HCT116 (cell line): Measurements from ENCODE around the gene EHD1. TPM values are rescaled to one million over a fixed set of nuclear protein-coding genes. Genes with fewer than 3 reads are reported as not detected.

Source experiments
- ATAC-seq: fragments of 200-7000 bp; cut with Tn5 transposase; 2 replicates; pipeline ENCODE4 v1.9.1; 2020; ENCODE audit warnings: mild to moderate bottlenecking, moderate library complexity
- BruUV-seq: library from RNA; stranded (reverse); fragments of 400-500 nt; replicated peaks from 2 replicates; lab custom pipeline; 2021; lab: Mats Ljungman, UMichigan
- CTCF ChIA-PET: fragments of 300-600 bp; sonication (Branson Sonifier 250); formaldehyde crosslinking; loops from one replicate; lab custom pipeline; 2021; ENCODE audit warnings: antibody characterized with exemption; lab: Charles Lee
- POLR2A ChIA-PET: fragments of 300-600, 350-600 bp; sonication (Branson Sonifier 250); formaldehyde crosslinking; loops from one replicate; lab custom pipeline; 2021; ENCODE audit warnings: antibody characterized with exemption; lab: Charles Lee
- RAD21 ChIA-PET, 2 experiments: fragments of 300-600 bp; sonication (Branson Sonifier 250); formaldehyde crosslinking; loops; one replicate each; lab custom pipeline; 2023; ENCODE audit warnings: low total read pairs in 2 of 2; ENCODE audit not compliant: uncharacterized antibody in 2 of 2, unreplicated experiment in 2 of 2, low non-redundant PET in 1 of 2; lab: Charles Lee
- DNase-seq: peaks from one replicate; pipeline ENCODE4 v3.0.0-alpha.2; 2010; ENCODE audit warnings: low read depth, low spot score
- H2AFZ ChIP-seq: fragments of 200-600 bp; shearing (Covaris generic), sonication (generic); 2 replicates; pipeline ENCODE4 v1.6.1; 2017; ENCODE audit warnings: low read depth, mixed run types, mixed read lengths, antibody characterized with exemption, low read length; ENCODE audit not compliant: poor library complexity, severe bottlenecking
- H3K27ac ChIP-seq: 2 replicates; pipeline ENCODE4 v1.5.1; 2012; ENCODE audit warnings: low read depth, low read length
- H3K27me3 ChIP-seq: fragments of 200-600 bp; sonication (generic); 2 replicates; pipeline ENCODE4 v1.6.1; 2016; ENCODE audit warnings: mixed run types, low read length, mixed read lengths; ENCODE audit not compliant: insufficient read depth
- H3K36me3 ChIP-seq, 2 experiments: fragments of 200-500 bp in 1 of 2; fragments of 200-600 bp in 1 of 2; sonication (Bioruptor generic) in 1 of 2; sonication (generic) in 1 of 2; 2 replicates each; pipeline versions ENCODE4 v1.5.1 to v1.6.1; 2014 to 2016; ENCODE audit warnings: low read length in 2 of 2, inconsistent platforms in 1 of 2, mixed read lengths in 1 of 2, mixed run types in 1 of 2; ENCODE audit not compliant: insufficient read depth in 2 of 2, control insufficient read depth in 1 of 2
- H3K4me1 ChIP-seq, 2 experiments: fragments of 200-600 bp in 1 of 2; sonication (generic) in 1 of 2; 2 replicates each; pipeline versions ENCODE4 v1.5.1 to v1.6.1; 2012 to 2017; ENCODE audit warnings: low read length in 2 of 2, inconsistent platforms in 1 of 2, mild to moderate bottlenecking in 1 of 2, mixed read lengths in 1 of 2, mixed run types in 1 of 2, moderate library complexity in 1 of 2; ENCODE audit not compliant: insufficient read depth in 2 of 2, control insufficient read depth in 1 of 2
- H3K4me2 ChIP-seq: fragments of 200-600 bp; sonication (generic); 2 replicates; pipeline ENCODE4 v1.6.1; 2017; ENCODE audit warnings: mixed run types, low read length, mixed read lengths
- H3K4me3 ChIP-seq, 2 experiments: fragments of 200-600 bp in 1 of 2; sonication (generic) in 1 of 2; replicated peaks in 1 of 2; 2 replicates each; pipeline ENCODE4 v1.5.1; 2011 to 2016; ENCODE audit warnings: low read length in 2 of 2, control low read depth in 1 of 2, low read depth in 1 of 2, mild to moderate bottlenecking in 1 of 2, mixed read lengths in 1 of 2, mixed run types in 1 of 2
- H3K79me2 ChIP-seq: fragments of 200-600 bp; sonication (generic); 2 replicates; pipeline ENCODE4 v1.6.1; 2017; ENCODE audit warnings: mild to moderate bottlenecking, mixed run types, low read length, moderate library complexity, mixed read lengths; ENCODE audit not compliant: insufficient read depth
- H3K9ac ChIP-seq: fragments of 200-600 bp; sonication (generic); 2 replicates; pipeline ENCODE4 v1.6.1; 2016; ENCODE audit warnings: low read length, mixed read lengths
- H3K9me2 ChIP-seq: fragments of 200-600 bp; sonication (generic), shearing (Covaris generic); 2 replicates; pipeline ENCODE4 v1.6.1; 2017; ENCODE audit warnings: mixed run types, mild to moderate bottlenecking, moderate library complexity; ENCODE audit not compliant: insufficient read depth
- H3K9me3 ChIP-seq, 2 experiments: fragments of 200-500 bp in 1 of 2; fragments of 200-600 bp in 1 of 2; sonication (Bioruptor generic) in 1 of 2; sonication (generic) in 1 of 2; 2 replicates each; pipeline ENCODE4 v1.6.1; 2014 to 2017; ENCODE audit warnings: low read length in 2 of 2, mixed read lengths in 2 of 2, inconsistent platforms in 1 of 2, low read depth in 1 of 2, mild to moderate bottlenecking in 1 of 2, mixed run types in 1 of 2, moderate library complexity in 1 of 2; ENCODE audit not compliant: control insufficient read depth in 1 of 2, insufficient read depth in 1 of 2
- H4K20me1 ChIP-seq: fragments of 200-600 bp; sonication (generic), shearing (Covaris generic); 2 replicates; pipeline ENCODE4 v1.6.1; 2017; ENCODE audit warnings: mixed run types, mild to moderate bottlenecking, moderate library complexity; ENCODE audit not compliant: insufficient read depth
- CEBPB ChIP-seq: IDR thresholded peaks from 2 replicates; pipeline ENCODE4 v1.6.1; 2012; ENCODE audit warnings: low read depth
- CTCF ChIP-seq, 3 experiments: fragments of 200-600 bp in 1 of 3; sonication (generic) in 1 of 3; IDR thresholded peaks in 2 of 3; conservative IDR thresholded peaks in 1 of 3; 2 replicates each; pipeline ENCODE4 v1.5.1; 2012 to 2017; ENCODE audit warnings: low read depth in 2 of 3, low read length in 2 of 3, antibody characterized with exemption in 1 of 3, borderline replicate concordance in 1 of 3, control low read depth in 1 of 3, mild to moderate bottlenecking in 1 of 3, mixed read lengths in 1 of 3, mixed run types in 1 of 3, moderate library complexity in 1 of 3; ENCODE audit not compliant: insufficient read depth in 1 of 3
- EZH2phosphoT487 ChIP-seq: fragments of 200-600 bp; IDR thresholded peaks from 2 replicates; pipeline ENCODE4 v1.6.1; 2018; ENCODE audit warnings: antibody characterized with exemption, borderline replicate concordance
- POLR2A ChIP-seq: IDR thresholded peaks from 2 replicates; pipeline ENCODE4 v1.7.0; 2011; ENCODE audit warnings: borderline replicate concordance; ENCODE audit not compliant: insufficient read depth, insufficient read length; ENCODE audit errors: extremely low read depth
- RAD21 ChIP-seq: IDR thresholded peaks from 2 replicates; pipeline ENCODE4 v1.6.1; 2012; ENCODE audit warnings: low read depth, mild to moderate bottlenecking
- SIN3A ChIP-seq: IDR thresholded peaks from 2 replicates; pipeline ENCODE4 v1.6.1; 2012; ENCODE audit warnings: low read depth
- SP1 ChIP-seq: IDR thresholded peaks from 2 replicates; pipeline ENCODE4 v1.6.1; 2012; ENCODE audit warnings: low read depth
- TCF7L2 ChIP-seq: IDR thresholded peaks from 2 replicates; pipeline ENCODE4 v1.7.0; 2011; ENCODE audit warnings: borderline replicate concordance, inconsistent platforms; ENCODE audit not compliant: insufficient read depth, insufficient read length; ENCODE audit errors: extremely low read depth
- YY1 ChIP-seq: IDR thresholded peaks from 2 replicates; pipeline ENCODE4 v1.6.1; 2011; ENCODE audit warnings: low read length, low read depth, moderate library complexity, mild to moderate bottlenecking; ENCODE audit not compliant: insufficient replicate concordance; ENCODE audit errors: extremely low read depth
- ZBTB33 ChIP-seq: IDR thresholded peaks from 2 replicates; pipeline ENCODE4 v1.6.1; 2011; ENCODE audit warnings: mild to moderate bottlenecking, low read length, moderate library complexity; ENCODE audit not compliant: insufficient replicate concordance; ENCODE audit errors: extremely low read depth
- ZNF274 ChIP-seq: fragments of 200-500 bp; sonication (Bioruptor generic); IDR thresholded peaks from 2 replicates; pipeline ENCODE4 v1.6.1; 2014; ENCODE audit warnings: mild to moderate bottlenecking, low read depth, low read length, inconsistent platforms
- intact Hi-C: fragments of 100-400 bp; cut with micrococcal nuclease; formaldehyde crosslinking; loops from 2 replicates; pipeline ENCODE4 v1.10.0; 2022
- total RNA-seq: library from RNA; stranded (reverse); gene quantifications from one replicate; pipeline ENCODE4 v1.2.1, GENCODE V29; 2021; ENCODE audit not compliant: unreplicated experiment

EHD1 gene
- total RNA-seq, 1 experiment from 2014 or later: 48.1 TPM

GRCh38 chr11:64826062-64826461 is 52.4 kb downstream of the EHD1 start:
- no peak for TF ChIP-seq RAD21
- no peak for TF ChIP-seq CTCF (IDR thresholded peaks at IDR 0.05 in 2 of 3, conservative IDR thresholded peaks at IDR 0.05 in 1 of 3; ENCODE audit: borderline replicate concordance in 1 of 3, insufficient read depth in 1 of 3, low read depth in 2 of 3, low read length in 2 of 3)
- TF ChIP-seq SP1: no peak
- TF ChIP-seq YY1: no peak
- no peak for TF ChIP-seq TCF7L2
- TF ChIP-seq, all 23 proteins: peak for 0
- Histone ChIP-seq H3K9me2 (no peaks in the 10 kb centered on the region), H3K9me3 (no peaks in the 10 kb centered on the region), H3K4me3 (no peak overlapping the region), H3K9ac (no peak overlapping the region), H3K27me3 (no peaks in the 10 kb centered on the region), H4K20me1 (no peaks in the 10 kb centered on the region), H3K27ac (no peak overlapping the region), H3K4me1 (0 out of 4 replicates have a peak, but pooled peaks cover 0 to 4% of the 10 kb centered on the region in 2 experiments), H3K36me3 (peaks cover 3 to 13% of the 10 kb centered on the region in 2 experiments; a peak in 2 of 4 replicates), H3K4me2 (no peak overlapping the region), H2AFZ (no peak overlapping the region), H3K79me2 (no peaks in the 10 kb centered on the region)
- RAD21 ChIA-PET: no interaction called here
- intact Hi-C loops: no loop called here
- ATAC-seq (no peak), DNase-seq (no peak)
- CTCF ChIA-PET: no interaction called here
- POLR2A ChIA-PET: no interaction called here
- no TSS peak for BruUV-seq

GRCh38 chr11:64823568-64824119 is 54.8 kb downstream of the EHD1 start:
- Histone ChIP-seq H3K9me3 (no peaks in the 10 kb centered on the region), H3K36me3 (peaks cover 3 to 9% of the 10 kb centered on the region in 2 experiments; a peak in 2 of 4 replicates), H3K9ac (no peak overlapping the region)
- TF ChIP-seq SIN3A: no peak
- no peak for TF ChIP-seq ZNF274
- no peak for TF ChIP-seq CEBPB
- no peak for TF ChIP-seq POLR2A
- no peak for TF ChIP-seq EZH2phosphoT487
- no peak for TF ChIP-seq ZBTB33
- TF ChIP-seq, all 23 proteins: peak for 0
- H2AFZ ChIP-seq: no peak overlapping the region
- RAD21 ChIA-PET: no interaction called here
- TSS peak; percentile 63 for BruUV-seq
- H3K79me2 ChIP-seq: no peaks in the 10 kb centered on the region
- CTCF ChIA-PET: no interaction called here
- no peak for DNase-seq
- POLR2A ChIA-PET: no interaction called here
- no peak overlapping the region for H3K27ac ChIP-seq
- H4K20me1 ChIP-seq: no peaks in the 10 kb centered on the region
- intact Hi-C loops: no loop called here
- 0 out of 4 replicates have a peak, but pooled peaks cover 0 to 4% of the 10 kb centered on the region in 2 experiments for H3K4me1 ChIP-seq
- no peak overlapping the region for H3K4me3 ChIP-seq
- H3K27me3 ChIP-seq: no peaks in the 10 kb centered on the region
- H3K9me2 ChIP-seq: no peaks in the 10 kb centered on the region
- ATAC-seq: no peak
- no peak overlapping the region for H3K4me2 ChIP-seq
